Peyer's patch (tissue), 4 donors: Measurements from ENCODE around the gene RSPH3.

Experiments used
- CTCF ChIP-seq, 6 experiments: fragments of 450-650 bp in 4 of 6; fragments of 200-600 bp in 2 of 6; sonication (generic) in 1 of 6; IDR thresholded peaks; one replicate each; pipeline ENCODE4 v1.5.1; 2017 to 2019; ENCODE audit warnings: antibody characterized with exemption in 6 of 6, mild to moderate bottlenecking in 3 of 6, moderate library complexity in 1 of 6
- POLR2A ChIP-seq, 2 donors: fragments of 450-650 bp; IDR thresholded peaks; one replicate each; pipeline ENCODE4 v1.5.1; 2017; ENCODE audit warnings: antibody characterized with exemption in 2 of 2, mild to moderate bottlenecking in 2 of 2, moderate library complexity in 2 of 2

GRCh38 chr6:158962371-158962770, 37.6 kb downstream of the RSPH3 start:
- TF ChIP-seq CTCF (IDR thresholded peaks at IDR 0.05) (no peak), POLR2A (IDR thresholded peaks at IDR 0.05) (no peak)
